HG03159 (cell line): ENCODE results near the gene LRRC4B.

Experiments used
- ATAC-seq: cut with Tn5 transposase; IDR thresholded peaks from one replicate; pipeline ENCODE4 v1.9.1; 2021; ENCODE audit warnings: mild to moderate bottlenecking, moderate library complexity; ENCODE audit not compliant: unreplicated experiment

Gene LRRC4B

GRCh38 chr19:50467566-50467965 is 100.7 kb downstream of the LRRC4B start:
- ATAC-seq = no peak
